HCT116 (cell line): ENCODE data around the gene FSD1L. TPM values are rescaled to one million over a fixed set of nuclear protein-coding genes. Genes with fewer than 3 reads are reported as not detected.

Experiments
- ATAC-seq: fragments of 200-7000 bp; cut with Tn5 transposase; 2 replicates; pipeline ENCODE4 v1.9.1; 2020; ENCODE audit warnings: mild to moderate bottlenecking, moderate library complexity
- BruUV-seq: library from RNA; stranded (reverse); fragments of 400-500 nt; replicated peaks from 2 replicates; lab custom pipeline; 2021; lab: Mats Ljungman, UMichigan
- CTCF ChIA-PET: fragments of 300-600 bp; sonication (Branson Sonifier 250); formaldehyde crosslinking; loops from one replicate; lab custom pipeline; 2021; ENCODE audit warnings: antibody characterized with exemption; lab: Charles Lee
- POLR2A ChIA-PET: fragments of 300-600, 350-600 bp; sonication (Branson Sonifier 250); formaldehyde crosslinking; loops from one replicate; lab custom pipeline; 2021; ENCODE audit warnings: antibody characterized with exemption; lab: Charles Lee
- RAD21 ChIA-PET, 2 experiments: fragments of 300-600 bp; sonication (Branson Sonifier 250); formaldehyde crosslinking; loops; one replicate each; lab custom pipeline; 2023; ENCODE audit warnings: low total read pairs in 2 of 2; ENCODE audit not compliant: uncharacterized antibody in 2 of 2, unreplicated experiment in 2 of 2, low non-redundant PET in 1 of 2; lab: Charles Lee
- DNase-seq: peaks from one replicate; pipeline ENCODE4 v3.0.0-alpha.2; 2010; ENCODE audit warnings: low read depth, low spot score
- H2AFZ ChIP-seq: fragments of 200-600 bp; shearing (Covaris generic), sonication (generic); 2 replicates; pipeline ENCODE4 v1.6.1; 2017; ENCODE audit warnings: low read depth, mixed run types, mixed read lengths, antibody characterized with exemption, low read length; ENCODE audit not compliant: poor library complexity, severe bottlenecking
- H3K27ac ChIP-seq: 2 replicates; pipeline ENCODE4 v1.5.1; 2012; ENCODE audit warnings: low read depth, low read length
- H3K27me3 ChIP-seq: fragments of 200-600 bp; sonication (generic); 2 replicates; pipeline ENCODE4 v1.6.1; 2016; ENCODE audit warnings: mixed run types, low read length, mixed read lengths; ENCODE audit not compliant: insufficient read depth
- H3K36me3 ChIP-seq, 2 experiments: fragments of 200-500 bp in 1 of 2; fragments of 200-600 bp in 1 of 2; sonication (Bioruptor generic) in 1 of 2; sonication (generic) in 1 of 2; 2 replicates each; pipeline versions ENCODE4 v1.5.1 to v1.6.1; 2014 to 2016; ENCODE audit warnings: low read length in 2 of 2, inconsistent platforms in 1 of 2, mixed read lengths in 1 of 2, mixed run types in 1 of 2; ENCODE audit not compliant: insufficient read depth in 2 of 2, control insufficient read depth in 1 of 2
- H3K4me1 ChIP-seq, 2 experiments: fragments of 200-600 bp in 1 of 2; sonication (generic) in 1 of 2; 2 replicates each; pipeline versions ENCODE4 v1.5.1 to v1.6.1; 2012 to 2017; ENCODE audit warnings: low read length in 2 of 2, inconsistent platforms in 1 of 2, mild to moderate bottlenecking in 1 of 2, mixed read lengths in 1 of 2, mixed run types in 1 of 2, moderate library complexity in 1 of 2; ENCODE audit not compliant: insufficient read depth in 2 of 2, control insufficient read depth in 1 of 2
- H3K4me2 ChIP-seq: fragments of 200-600 bp; sonication (generic); 2 replicates; pipeline ENCODE4 v1.6.1; 2017; ENCODE audit warnings: mixed run types, low read length, mixed read lengths
- H3K4me3 ChIP-seq, 2 experiments: fragments of 200-600 bp in 1 of 2; sonication (generic) in 1 of 2; replicated peaks in 1 of 2; 2 replicates each; pipeline ENCODE4 v1.5.1; 2011 to 2016; ENCODE audit warnings: low read length in 2 of 2, control low read depth in 1 of 2, low read depth in 1 of 2, mild to moderate bottlenecking in 1 of 2, mixed read lengths in 1 of 2, mixed run types in 1 of 2
- H3K79me2 ChIP-seq: fragments of 200-600 bp; sonication (generic); 2 replicates; pipeline ENCODE4 v1.6.1; 2017; ENCODE audit warnings: mild to moderate bottlenecking, mixed run types, low read length, moderate library complexity, mixed read lengths; ENCODE audit not compliant: insufficient read depth
- H3K9ac ChIP-seq: fragments of 200-600 bp; sonication (generic); 2 replicates; pipeline ENCODE4 v1.6.1; 2016; ENCODE audit warnings: low read length, mixed read lengths
- H3K9me2 ChIP-seq: fragments of 200-600 bp; sonication (generic), shearing (Covaris generic); 2 replicates; pipeline ENCODE4 v1.6.1; 2017; ENCODE audit warnings: mixed run types, mild to moderate bottlenecking, moderate library complexity; ENCODE audit not compliant: insufficient read depth
- H3K9me3 ChIP-seq, 2 experiments: fragments of 200-500 bp in 1 of 2; fragments of 200-600 bp in 1 of 2; sonication (Bioruptor generic) in 1 of 2; sonication (generic) in 1 of 2; 2 replicates each; pipeline ENCODE4 v1.6.1; 2014 to 2017; ENCODE audit warnings: low read length in 2 of 2, mixed read lengths in 2 of 2, inconsistent platforms in 1 of 2, low read depth in 1 of 2, mild to moderate bottlenecking in 1 of 2, mixed run types in 1 of 2, moderate library complexity in 1 of 2; ENCODE audit not compliant: control insufficient read depth in 1 of 2, insufficient read depth in 1 of 2
- H4K20me1 ChIP-seq: fragments of 200-600 bp; sonication (generic), shearing (Covaris generic); 2 replicates; pipeline ENCODE4 v1.6.1; 2017; ENCODE audit warnings: mixed run types, mild to moderate bottlenecking, moderate library complexity; ENCODE audit not compliant: insufficient read depth
- ATF3 ChIP-seq: IDR thresholded peaks from 2 replicates; pipeline ENCODE4 v1.6.1; 2012
- CEBPB ChIP-seq: IDR thresholded peaks from 2 replicates; pipeline ENCODE4 v1.6.1; 2012; ENCODE audit warnings: low read depth
- CTCF ChIP-seq, 3 experiments: fragments of 200-600 bp in 1 of 3; sonication (generic) in 1 of 3; IDR thresholded peaks in 2 of 3; conservative IDR thresholded peaks in 1 of 3; 2 replicates each; pipeline ENCODE4 v1.5.1; 2012 to 2017; ENCODE audit warnings: low read depth in 2 of 3, low read length in 2 of 3, antibody characterized with exemption in 1 of 3, borderline replicate concordance in 1 of 3, control low read depth in 1 of 3, mild to moderate bottlenecking in 1 of 3, mixed read lengths in 1 of 3, mixed run types in 1 of 3, moderate library complexity in 1 of 3; ENCODE audit not compliant: insufficient read depth in 1 of 3
- EGR1 ChIP-seq: IDR thresholded peaks from 2 replicates; pipeline ENCODE4 v1.6.1; 2012; ENCODE audit warnings: low read depth
- EZH2phosphoT487 ChIP-seq: fragments of 200-600 bp; IDR thresholded peaks from 2 replicates; pipeline ENCODE4 v1.6.1; 2018; ENCODE audit warnings: antibody characterized with exemption, borderline replicate concordance
- POLR2AphosphoS5 ChIP-seq: IDR thresholded peaks from 2 replicates; pipeline ENCODE4 v1.6.1; 2011; ENCODE audit warnings: mild to moderate bottlenecking, low read depth, low read length, moderate library complexity
- ZFX ChIP-seq: fragments of 450-650 bp; IDR thresholded peaks from 2 replicates; pipeline ENCODE4 v1.6.1; 2017
- ZNF274 ChIP-seq: fragments of 200-500 bp; sonication (Bioruptor generic); IDR thresholded peaks from 2 replicates; pipeline ENCODE4 v1.6.1; 2014; ENCODE audit warnings: mild to moderate bottlenecking, low read depth, low read length, inconsistent platforms
- intact Hi-C: fragments of 100-400 bp; cut with micrococcal nuclease; formaldehyde crosslinking; loops from 2 replicates; pipeline ENCODE4 v1.10.0; 2022
- total RNA-seq: library from RNA; stranded (reverse); gene quantifications from one replicate; pipeline ENCODE4 v1.2.1, GENCODE V29; 2021; ENCODE audit not compliant: unreplicated experiment
- TF ChIP-seq, protein P1 (sequence below): IDR thresholded peaks from 2 replicates; pipeline ENCODE4 v1.6.1; 2012

Gene FSD1L
- total RNA-seq, 1 experiment from 2014 or later: 5.5 TPM

DNA sequence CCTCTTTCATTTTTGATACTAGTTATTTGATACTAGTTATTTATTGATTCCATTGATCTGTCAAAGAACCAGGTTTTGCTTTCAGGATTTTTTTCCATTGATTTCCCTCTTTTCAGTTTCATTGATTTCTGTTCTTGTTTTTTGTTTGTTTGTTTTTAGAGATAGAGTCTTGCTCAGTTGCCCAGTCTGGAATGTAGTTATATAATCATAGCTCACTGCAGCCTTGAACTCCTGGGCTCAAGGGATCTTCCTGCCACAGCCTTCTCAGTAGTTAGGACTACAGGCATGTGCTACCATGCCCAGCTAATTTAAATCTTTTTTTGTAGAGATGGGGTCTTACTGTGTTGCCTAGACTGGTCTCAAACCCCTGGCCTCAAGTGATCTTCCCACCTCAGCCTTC is 49.9 kb downstream of the FSD1L start (continued):
- TF ChIP-seq ATF3: no peak
- TF ChIP-seq CEBPB: no peak
- no peak for TF ChIP-seq ZNF274
- no peak for TF ChIP-seq EZH2phosphoT487
- no peak for TF ChIP-seq ZFX

- TF ChIP-seq ZFX: no peak
- no peak for TF ChIP-seq ATF3
- no peak for TF ChIP-seq CTCF (IDR thresholded peaks at IDR 0.05 in 2 of 3, conservative IDR thresholded peaks at IDR 0.05 in 1 of 3; ENCODE audit: borderline replicate concordance in 1 of 3, insufficient read depth in 1 of 3, low read depth in 2 of 3, low read length in 2 of 3)
- TF ChIP-seq, protein P1, sequence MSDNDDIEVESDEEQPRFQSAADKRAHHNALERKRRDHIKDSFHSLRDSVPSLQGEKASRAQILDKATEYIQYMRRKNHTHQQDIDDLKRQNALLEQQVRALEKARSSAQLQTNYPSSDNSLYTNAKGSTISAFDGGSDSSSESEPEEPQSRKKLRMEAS: no peak
- no peak for TF ChIP-seq POLR2AphosphoS5
- TF ChIP-seq EGR1: no peak
- RAD21 ChIA-PET: no interaction called here
- no peak overlapping the region for H3K9ac ChIP-seq
- H2AFZ ChIP-seq: no peak overlapping the region
- H3K4me3 ChIP-seq: no peak overlapping the region
- no TSS peak for BruUV-seq
- intact Hi-C loops: no loop called here
- DNase-seq (no peak), ATAC-seq (no peak)
- POLR2A ChIA-PET: no interaction called here
- no peaks in the 10 kb centered on the region for H3K27me3 ChIP-seq
- H3K4me2 ChIP-seq: no peak overlapping the region
- H3K4me1 ChIP-seq: no peaks in the 10 kb centered on the region
- H3K79me2 ChIP-seq: no peaks in the 10 kb centered on the region
- H3K36me3 ChIP-seq: no peaks in the 10 kb centered on the region
- H3K9me2 ChIP-seq: no peaks in the 10 kb centered on the region
- CTCF ChIA-PET: no interaction called here
- no peaks in the 10 kb centered on the region for H3K9me3 ChIP-seq
- H3K27ac ChIP-seq: no peak overlapping the region
- no peaks in the 10 kb centered on the region for H4K20me1 ChIP-seq
Observed at GRCh38 chr9:105500108-105500766, 52.4 kb downstream of the FSD1L start.
